ENCODE results near the gene DLGAP1.
"Not testable (repeated sequence)": the region's sequence is repeated elsewhere in the genome, so short reads cannot be mapped to it uniquely, and the experiment has no call there.

The DLGAP1 gene

DNA sequence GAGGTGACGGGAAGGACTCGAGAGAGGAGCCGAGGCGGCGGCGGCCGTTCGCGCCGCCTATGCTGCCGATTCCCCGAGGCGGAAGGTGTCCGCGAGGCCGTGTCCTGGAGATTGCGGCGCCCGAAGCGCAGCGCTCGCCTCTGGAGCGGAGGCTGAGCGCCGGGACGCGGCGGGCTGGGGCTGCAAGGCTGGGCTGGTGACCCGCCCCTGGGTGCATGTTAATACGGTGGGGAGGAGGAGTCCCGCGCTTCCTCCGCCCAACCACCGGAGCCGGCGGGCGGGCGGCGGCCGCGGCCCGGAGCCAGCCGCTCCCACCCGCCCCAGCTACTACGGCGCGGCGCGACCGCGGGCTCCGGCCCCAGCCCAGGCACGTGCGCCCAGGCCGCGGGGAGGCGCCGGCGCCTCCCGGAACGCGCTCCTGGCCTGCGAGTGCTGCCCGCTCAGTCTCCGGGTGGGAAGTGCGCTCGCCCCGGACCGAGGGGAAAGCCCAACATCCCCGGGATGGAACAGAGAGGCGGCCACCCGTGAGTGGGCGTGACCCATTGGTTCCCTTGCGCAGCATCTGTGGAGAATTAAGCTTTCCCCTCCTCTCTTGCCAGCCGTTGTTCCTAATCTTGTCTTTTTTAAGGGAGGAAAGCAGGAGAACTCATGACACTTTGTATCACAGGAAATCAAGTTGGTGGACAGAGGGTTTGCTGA is at the start of gene DLGAP1:
Gene DLGAP1, minus strand, starts transcription at position 195 of the 699 bp plus-strand sequence.
- no peak for DNase-seq

- DNase-seq: not testable (repeated sequence)
These were observed 39.7 kb upstream of the DLGAP1 start for GRCh38 chr18:4494703-4495284.

GRCh38 chr18:4468511-4468910 is 13.4 kb upstream of the DLGAP1 start:
- no peak for DNase-seq

- no peak for DNase-seq
These were observed 482 bp downstream of the DLGAP1 start for GRCh38 chr18:4454537-4455112.

DNA sequence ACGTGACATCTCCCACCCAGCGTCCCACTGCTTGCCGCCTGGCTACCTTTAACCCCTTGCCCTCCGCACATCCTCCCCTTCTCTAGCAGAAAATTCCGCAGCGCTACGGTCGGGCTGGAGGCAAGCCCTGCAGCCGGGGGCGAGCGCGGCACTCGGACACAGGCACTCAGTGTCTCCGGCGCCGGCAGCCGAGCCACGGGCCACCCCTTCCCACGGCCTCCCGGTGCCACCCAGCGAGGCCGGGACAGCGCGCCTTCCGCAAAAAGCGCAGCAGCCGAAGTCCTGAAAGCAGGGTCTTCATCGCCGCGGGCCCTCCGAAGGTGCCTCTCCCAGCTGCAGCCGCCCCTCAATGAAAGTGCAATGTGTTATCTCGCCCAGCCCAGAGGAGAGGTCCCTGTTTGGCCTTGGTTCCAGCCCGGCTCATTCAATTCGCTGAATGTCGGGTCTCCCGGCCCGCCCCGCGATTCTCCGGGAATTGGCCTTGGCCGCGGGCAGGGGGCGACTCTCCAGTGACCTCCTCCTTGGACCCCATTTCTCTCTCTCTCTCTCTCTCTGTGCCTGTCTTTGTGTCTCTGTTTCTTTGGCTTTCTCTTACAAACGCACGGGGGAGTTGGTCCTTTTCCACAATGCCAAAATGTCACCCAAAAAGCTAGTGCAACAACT is 1.1 kb downstream of the DLGAP1 start:
- no peak for DNase-seq

DNA sequence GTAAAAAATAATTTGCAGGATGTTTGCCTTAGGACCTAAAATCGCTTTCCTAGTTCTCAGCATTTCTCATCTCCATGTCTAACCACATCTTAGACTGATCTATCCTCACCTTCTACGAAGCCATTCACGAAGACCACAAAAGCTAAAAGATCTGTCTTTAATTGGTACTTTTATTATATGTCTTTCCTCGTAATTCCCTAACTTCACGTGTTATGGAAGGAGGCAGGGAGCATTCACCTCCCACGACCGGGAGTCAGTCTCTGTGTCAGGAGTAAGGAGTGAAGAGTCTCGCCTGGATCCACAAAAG is 1.6 kb downstream of the DLGAP1 start:
- no peak for DNase-seq

- DNase-seq: no peak
These were observed 4.9 kb downstream of the DLGAP1 start for GRCh38 chr18:4450065-4450658.

GRCh38 chr18:4445902-4446301 is 9.2 kb downstream of the DLGAP1 start:
- DNase-seq: no peak

DNA sequence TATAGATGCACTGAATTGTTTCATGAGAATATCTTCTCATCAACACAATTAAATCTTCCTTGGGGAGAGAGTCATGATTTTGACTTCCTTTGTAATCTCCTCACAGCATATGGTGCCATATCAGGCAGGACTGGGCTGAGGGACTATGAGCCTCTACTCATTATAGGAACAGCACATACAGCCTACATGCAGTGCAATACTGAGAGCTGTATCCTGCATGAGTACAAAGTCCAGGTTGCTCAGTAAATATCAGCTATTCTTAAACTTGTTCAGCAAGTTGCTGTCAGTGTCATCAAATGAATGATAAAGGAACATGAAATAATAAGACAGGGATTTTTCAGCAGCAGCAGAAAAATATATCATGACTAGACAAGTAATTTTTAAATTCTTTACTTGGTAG is 10.8 kb downstream of the DLGAP1 start:
- DNase-seq: no peak

GRCh38 chr18:4441098-4441497 is 14.0 kb downstream of the DLGAP1 start:
- DNase-seq: no peak

GRCh38 chr18:4438938-4439337 is 16.2 kb downstream of the DLGAP1 start:
- DNase-seq: no peak

- DNase-seq: no peak
These were observed 21.4 kb downstream of the DLGAP1 start for GRCh38 chr18:4433717-4434116.

GRCh38 chr18:4430836-4431235 is 24.3 kb downstream of the DLGAP1 start:
- no peak for DNase-seq

- DNase-seq: no peak
These were observed 37.4 kb downstream of the DLGAP1 start for GRCh38 chr18:4417714-4418113.

GRCh38 chr18:4416976-4417375 is 38.1 kb downstream of the DLGAP1 start:
- no peak for DNase-seq

DNA sequence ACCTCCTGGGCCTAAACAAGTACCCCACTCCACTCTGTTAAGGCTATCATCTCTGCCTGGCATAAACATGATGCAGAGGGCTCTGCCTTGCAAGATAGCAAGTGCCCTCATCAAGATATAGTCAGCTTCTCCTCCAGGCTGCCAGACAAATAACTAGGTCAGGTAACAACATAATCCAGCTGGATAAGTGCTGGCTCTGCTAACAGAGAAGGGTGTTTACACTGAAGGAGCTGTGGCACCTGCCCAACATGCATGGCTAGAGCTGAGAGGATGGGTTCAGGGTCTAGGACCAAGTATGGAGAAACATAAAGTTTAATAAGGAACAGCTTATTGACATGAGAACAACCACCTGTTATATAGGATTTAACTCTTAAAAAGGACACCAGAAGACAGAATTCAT is 42.8 kb downstream of the DLGAP1 start:
- no peak for DNase-seq

DNA sequence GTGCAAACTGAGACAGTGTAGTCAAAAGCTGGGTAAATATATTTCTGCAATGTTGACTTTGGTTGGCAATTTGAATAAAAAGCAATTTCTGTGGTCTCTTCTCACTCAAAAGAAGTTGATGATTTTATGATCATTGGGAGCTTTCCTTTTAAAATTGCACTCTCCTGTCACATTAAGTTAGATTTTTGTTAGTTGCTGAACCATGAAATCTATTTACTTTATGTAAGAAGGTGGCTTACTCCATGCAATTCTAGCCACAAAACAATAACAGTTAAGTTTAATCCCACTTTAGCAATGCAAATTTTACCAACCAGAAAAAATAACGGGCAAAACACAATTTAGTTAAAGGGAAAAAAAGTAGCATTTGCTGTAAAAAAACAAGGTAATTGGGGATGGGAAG is 48.3 kb downstream of the DLGAP1 start:
- no peak for DNase-seq

GRCh38 chr18:4405965-4406364 is 49.1 kb downstream of the DLGAP1 start:
- DNase-seq: no peak

- DNase-seq: no peak
These were observed 51.3 kb downstream of the DLGAP1 start for GRCh38 chr18:4403836-4404235.

DNA sequence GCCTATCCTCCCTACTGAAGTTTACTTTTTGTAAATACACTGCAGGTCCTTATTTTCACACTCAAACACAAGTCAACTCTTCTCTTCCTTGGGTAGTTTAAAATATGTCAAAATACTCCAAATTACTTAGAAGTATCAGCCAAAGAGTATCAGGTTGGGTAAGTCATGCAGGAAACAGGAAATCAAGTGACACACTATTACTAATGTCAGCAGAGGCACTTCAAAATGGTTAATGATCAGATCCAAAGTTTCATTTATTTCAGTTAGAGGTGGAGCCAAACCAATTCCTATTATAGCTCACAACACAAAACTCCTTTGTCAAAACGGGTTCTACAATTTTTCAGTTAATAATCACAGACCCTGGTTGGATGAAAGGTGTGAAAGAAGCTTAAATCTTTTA is 54.2 kb downstream of the DLGAP1 start:
- DNase-seq: no peak

DNA sequence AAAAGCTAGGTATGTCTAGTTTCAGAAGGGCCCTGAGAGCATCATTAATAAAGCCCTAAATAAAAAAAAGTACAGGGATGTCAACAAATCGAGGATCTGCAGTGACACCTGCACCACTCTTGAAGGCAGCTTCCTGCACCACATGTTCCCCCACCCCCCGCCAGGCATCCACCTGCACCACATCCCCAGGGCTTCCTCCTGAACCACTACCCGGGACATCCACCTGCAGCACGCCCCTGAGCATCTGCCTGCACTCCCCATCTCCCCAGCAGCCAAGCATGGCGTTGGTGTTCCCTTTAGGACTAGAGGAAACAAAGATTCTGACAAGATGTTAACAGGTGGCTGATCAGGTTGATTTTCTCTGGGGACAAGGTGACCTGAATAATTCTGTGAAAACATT is 55.2 kb downstream of the DLGAP1 start:
- no peak for DNase-seq

DNA sequence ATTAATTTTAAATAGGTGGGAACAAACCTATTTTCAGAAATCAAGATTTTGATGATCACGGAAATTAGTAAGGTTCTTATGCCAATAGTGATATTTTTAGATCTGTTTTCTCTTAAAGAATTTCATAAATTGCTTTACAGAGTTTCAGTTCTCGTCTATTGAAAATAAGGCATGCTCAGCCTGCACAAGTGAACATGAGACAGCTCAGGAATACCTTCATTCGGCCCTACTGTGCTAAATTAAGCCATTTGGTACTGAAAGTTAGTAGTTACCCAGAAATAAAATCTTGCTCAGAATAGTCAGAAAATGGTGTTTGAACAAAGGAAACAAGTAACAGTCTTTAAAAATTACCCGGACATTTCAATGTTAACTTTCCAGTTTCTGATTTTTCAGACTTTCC is 60.4 kb downstream of the DLGAP1 start:
- DNase-seq: no peak

- DNase-seq: no peak
These were observed 63.2 kb downstream of the DLGAP1 start for GRCh38 chr18:4391859-4392258.

GRCh38 chr18:4385876-4386275 is 69.2 kb downstream of the DLGAP1 start:
- DNase-seq: no peak

Measured in GDM1 (cell line).